H1 (cell line): ENCODE results near the gene RELA. TPM values are rescaled to one million over a fixed set of nuclear protein-coding genes. Genes with fewer than 3 reads are reported as not detected.

Source experiments
- BCL11A ChIP-seq, 2 experiments: IDR thresholded peaks; one replicate each; pipeline ENCODE4 v1.6.1; 2011; ENCODE audit warnings: low read depth in 2 of 2, low read length in 2 of 2, mild to moderate bottlenecking in 2 of 2
- HDAC6 ChIP-seq: IDR thresholded peaks from one replicate; pipeline ENCODE4 v1.7.1; 2012; ENCODE audit warnings: low read depth, mild to moderate bottlenecking, inconsistent platforms, low read length, moderate library complexity
- POU5F1 ChIP-seq: IDR thresholded peaks from 2 replicates; pipeline ENCODE4 v1.6.1; 2011; ENCODE audit warnings: low read depth, mild to moderate bottlenecking, low read length, moderate library complexity
- TAF1 ChIP-seq: IDR thresholded peaks from 2 replicates; pipeline ENCODE4 v1.6.1; 2011; ENCODE audit warnings: mild to moderate bottlenecking, low read depth, low read length
- polyA plus RNA-seq, 7 experiments: library from polyadenylated mRNA; depleted of rRNA in 3 of 7; stranded (reverse) in 5 of 7; unstranded in 2 of 7; fragments of >200 nt in 5 of 7; fragments of 200-250 nt in 2 of 7; gene quantifications; 1 replicate in 5 of 7; 2 replicates in 1 of 7; 4 replicates in 1 of 7; pipeline versions ENCODE4 v1.2.1 to v1.2.3, GENCODE V29; 2011 to 2013; ENCODE audit warnings: missing spikeins in 2 of 7, mixed read lengths in 2 of 7
- total RNA-seq: library from RNA; stranded (reverse); fragmentation: NEBNext Ultra II Directional; extraction: Animal tissue kit (Norgen Biotek cat#: 25700); gene quantifications from 2 replicates; pipeline ENCODE4 v1.2.1, GENCODE V29; 2021

Gene RELA
- total and polyA plus RNA-seq, 2 of the 8 experiments (the other 6 are each of a cell fraction or from before 2014, with no cell fraction given) = 21.9 to 27.5 TPM

DNA sequence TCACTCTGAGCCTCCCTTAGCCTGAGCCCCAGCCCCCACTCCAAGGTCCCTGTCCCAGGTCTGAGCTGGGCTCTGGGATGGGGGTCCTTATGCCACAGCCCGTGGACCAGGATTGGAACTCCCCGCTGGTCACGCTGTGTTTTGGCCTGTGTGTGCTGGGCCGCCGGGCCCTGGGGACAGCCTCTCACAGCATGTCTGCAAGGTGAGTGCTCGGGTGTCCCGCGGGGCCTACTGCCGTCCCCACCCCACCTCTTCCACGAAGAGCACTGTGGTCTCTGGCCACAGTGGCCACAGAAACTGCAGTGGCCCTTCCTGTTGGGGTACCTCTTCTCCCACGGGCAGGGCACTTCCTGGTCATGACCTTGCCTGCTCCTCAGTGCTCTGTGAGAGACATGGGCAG is 28.3 kb downstream of the RELA start (continued):
- TF ChIP-seq POU5F1 (no peak), TAF1 (no peak), BCL11A (IDR thresholded peaks at IDR 0.05; ENCODE audit: low read depth in 2 of 2, low read length in 2 of 2) (no peak), HDAC6 (no peak)
